ENCODE data around the gene SETD9. TPM values are rescaled to one million over a fixed set of nuclear protein-coding genes. Genes with fewer than 3 reads are reported as not detected.

Gene SETD9
- total and polyA plus RNA-seq, 4 donors, result 7.5 to 10.4 (median 9.6) TPM

DNA sequence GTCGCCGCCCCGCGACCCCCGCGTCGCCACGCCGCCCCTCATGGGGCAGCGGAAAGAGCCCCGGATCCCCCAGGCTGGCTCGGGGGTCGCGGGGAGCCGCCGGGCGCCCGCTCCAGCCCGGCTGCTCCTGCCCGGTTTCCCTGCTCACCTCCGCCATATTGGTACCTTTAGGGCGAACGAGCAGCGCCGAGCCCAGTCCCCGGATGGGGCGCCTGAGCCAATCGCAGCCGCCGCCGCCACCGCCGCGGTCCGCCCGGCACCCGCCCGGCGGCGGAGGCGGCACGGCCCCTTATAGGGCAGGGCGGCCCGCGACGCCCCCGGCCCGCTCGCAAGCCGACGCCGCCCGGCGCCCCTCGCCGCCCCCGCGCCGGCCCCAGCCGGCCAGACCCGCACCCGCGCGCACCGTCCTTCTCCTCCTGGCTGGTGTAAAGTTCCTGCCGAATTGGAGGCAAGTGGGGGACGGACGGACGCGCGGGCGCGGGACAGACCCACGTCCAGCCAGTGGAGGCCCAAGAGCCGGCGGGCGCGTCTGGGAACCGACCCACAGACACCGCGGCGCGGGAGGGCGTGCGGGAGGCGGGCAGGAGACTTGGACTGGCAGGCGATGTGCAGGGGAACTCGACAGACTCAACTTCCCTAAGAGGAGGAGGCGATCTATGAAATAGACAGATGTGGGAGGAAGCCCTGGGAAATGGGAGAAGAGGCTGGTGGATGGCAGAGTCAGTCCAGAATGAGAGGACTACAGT, 42.7 kb downstream of the SETD9 start, which contains the start of gene MIER3:
MIER3 (minus strand) TSS at position 178 of the 746 bp plus-strand sequence; CDS start at position 157, 21 bp downstream.
- Histone ChIP-seq H3K27me3 (ENCODE audit: control insufficient read depth in 3 of 3, insufficient read depth in 3 of 3, low read length in 2 of 3) (peaks cover 0 to 4% (median 0%) of the 10 kb centered on the region in 3 donors), H3K9ac (ENCODE audit: insufficient read depth in 1 of 2, low read length in 2 of 2) (peak within 1 kb of the TSS; percentile 80 to 83), H3K4me3 (peak within 1 kb of the TSS; percentile 90), H3K4me1 (ENCODE audit: control insufficient read depth in 5 of 5, insufficient read depth in 5 of 5, low read length in 5 of 5) (peaks cover 0 to 19% (median 7%) of the 10 kb centered on the region in 5 donors), H3K9me3 (ENCODE audit: control insufficient read depth in 4 of 4, insufficient read depth in 3 of 4, low read length in 3 of 4) (no peaks in the 10 kb centered on the region), H3K27ac (ENCODE audit: low read depth in 1 of 2, low read length in 1 of 2) (peak within 1 kb of the TSS; percentile 89 to 92), H3K36me3 (ENCODE audit: control insufficient read depth in 4 of 4, insufficient read depth in 4 of 4, low read length in 4 of 4) (no peaks in the 10 kb centered on the region)
- peak; percentile 85 to 89 (median 88) for DNase-seq
- ATAC-seq (ENCODE audit: insufficient read depth, low FRiP score), result peak; percentile 96
- TF ChIP-seq, protein P1, sequence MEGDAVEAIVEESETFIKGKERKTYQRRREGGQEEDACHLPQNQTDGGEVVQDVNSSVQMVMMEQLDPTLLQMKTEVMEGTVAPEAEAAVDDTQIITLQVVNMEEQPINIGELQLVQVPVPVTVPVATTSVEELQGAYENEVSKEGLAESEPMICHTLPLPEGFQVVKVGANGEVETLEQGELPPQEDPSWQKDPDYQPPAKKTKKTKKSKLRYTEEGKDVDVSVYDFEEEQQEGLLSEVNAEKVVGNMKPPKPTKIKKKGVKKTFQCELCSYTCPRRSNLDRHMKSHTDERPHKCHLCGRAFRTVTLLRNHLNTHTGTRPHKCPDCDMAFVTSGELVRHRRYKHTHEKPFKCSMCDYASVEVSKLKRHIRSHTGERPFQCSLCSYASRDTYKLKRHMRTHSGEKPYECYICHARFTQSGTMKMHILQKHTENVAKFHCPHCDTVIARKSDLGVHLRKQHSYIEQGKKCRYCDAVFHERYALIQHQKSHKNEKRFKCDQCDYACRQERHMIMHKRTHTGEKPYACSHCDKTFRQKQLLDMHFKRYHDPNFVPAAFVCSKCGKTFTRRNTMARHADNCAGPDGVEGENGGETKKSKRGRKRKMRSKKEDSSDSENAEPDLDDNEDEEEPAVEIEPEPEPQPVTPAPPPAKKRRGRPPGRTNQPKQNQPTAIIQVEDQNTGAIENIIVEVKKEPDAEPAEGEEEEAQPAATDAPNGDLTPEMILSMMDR (IDR thresholded peaks at IDR 0.05; ENCODE audit: control extremely low read depth, extremely low read depth), result no peak
- 0 to 1% methylated on average over 72 to 89 of the region's 89 CpGs for WGBS, 2 donors

DNA sequence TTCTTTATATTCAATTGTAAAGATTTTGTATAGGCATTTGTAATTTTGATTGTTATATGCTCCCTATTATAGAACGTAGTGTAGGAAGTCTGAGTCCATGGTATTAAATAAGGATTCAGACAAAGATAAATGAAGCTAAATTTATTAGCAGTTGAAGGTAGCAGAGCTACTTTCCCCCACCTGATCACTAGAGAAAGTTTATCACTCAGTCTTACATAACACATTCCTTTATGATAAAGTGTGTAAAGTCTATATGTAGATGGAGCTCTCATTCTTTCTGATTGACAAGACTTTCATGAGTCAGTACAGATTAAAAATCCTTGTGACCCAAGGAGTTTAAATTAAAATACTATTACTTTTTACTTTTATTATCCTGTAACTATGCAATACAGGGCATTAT, 44.9 kb downstream of the SETD9 start:
- ATAC-seq (ENCODE audit: insufficient read depth, low FRiP score), result no peak
- no peak overlapping the region for H3K4me3 ChIP-seq
- no peak overlapping the region for H3K9ac ChIP-seq (ENCODE audit: insufficient read depth in 1 of 2, low read length in 2 of 2)
- H3K36me3 ChIP-seq (ENCODE audit: control insufficient read depth in 4 of 4, insufficient read depth in 4 of 4, low read length in 4 of 4), result no peaks in the 10 kb centered on the region
- 97 to 98% methylated on average over 1 of the region's 1 CpG for WGBS, 2 donors
- DNase-seq, result no peak
- peaks cover 0 to 7% (median 3%) of the 10 kb centered on the region in 3 donors for H3K27me3 ChIP-seq (ENCODE audit: control insufficient read depth in 3 of 3, insufficient read depth in 3 of 3, low read length in 2 of 3)
- TF ChIP-seq, protein P1 (IDR thresholded peaks at IDR 0.05; ENCODE audit: control extremely low read depth, extremely low read depth), result no peak
- peaks cover 0 to 14% (median 7%) of the 10 kb centered on the region in 5 donors for H3K4me1 ChIP-seq (ENCODE audit: control insufficient read depth in 5 of 5, insufficient read depth in 5 of 5, low read length in 5 of 5)
- H3K27ac ChIP-seq (ENCODE audit: low read depth in 1 of 2, low read length in 1 of 2), result no peak overlapping the region
- H3K9me3 ChIP-seq (ENCODE audit: control insufficient read depth in 4 of 4, insufficient read depth in 3 of 4, low read length in 3 of 4), result no peaks in the 10 kb centered on the region

DNA sequence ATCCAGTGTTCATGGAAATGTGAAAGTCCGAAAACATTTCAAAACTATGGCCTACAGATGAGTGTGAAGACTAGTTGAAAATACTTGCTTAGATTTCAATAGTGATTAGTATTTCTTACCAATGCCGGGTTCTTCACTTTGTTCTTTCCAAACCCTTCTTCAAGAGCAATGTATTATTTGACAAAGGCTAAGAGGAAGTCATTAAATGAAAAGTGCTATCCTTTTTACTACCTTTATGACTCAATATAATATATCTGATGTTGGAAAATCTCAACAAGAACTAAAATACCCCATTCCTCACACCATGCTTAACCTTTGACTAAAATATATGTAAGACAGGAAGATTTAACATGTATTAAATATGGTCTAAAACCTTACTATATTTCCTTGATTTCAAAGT, 49.2 kb downstream of the SETD9 start:
- Histone ChIP-seq H3K9ac (ENCODE audit: insufficient read depth in 1 of 2, low read length in 2 of 2) (no peak overlapping the region), H3K27ac (ENCODE audit: low read depth in 1 of 2, low read length in 1 of 2) (no peak overlapping the region), H3K27me3 (ENCODE audit: control insufficient read depth in 3 of 3, insufficient read depth in 3 of 3, low read length in 2 of 3) (peaks cover 0 to 7% (median 3%) of the 10 kb centered on the region in 3 donors), H3K4me3 (no peak overlapping the region), H3K4me1 (ENCODE audit: control insufficient read depth in 5 of 5, insufficient read depth in 5 of 5, low read length in 5 of 5) (no peaks in the 10 kb centered on the region), H3K36me3 (ENCODE audit: control insufficient read depth in 4 of 4, insufficient read depth in 4 of 4, low read length in 4 of 4) (no peaks in the 10 kb centered on the region), H3K9me3 (ENCODE audit: control insufficient read depth in 4 of 4, insufficient read depth in 3 of 4, low read length in 3 of 4) (no peaks in the 10 kb centered on the region)
- WGBS, 2 donors, result 93% methylated on average over 2 of the region's 2 CpGs
- DNase-seq (no peak), ATAC-seq (ENCODE audit: insufficient read depth, low FRiP score) (no peak)
- TF ChIP-seq, protein P1 (IDR thresholded peaks at IDR 0.05; ENCODE audit: control extremely low read depth, extremely low read depth), result no peak

Measured in lung (tissue), 12 donors.